ENCODE measurements around the gene GTF2H4.

GTF2H4 gene

GRCh38 chr6:30914854-30915590 lies 7.0 kb downstream of the GTF2H4 start:
- H3K4me3 ChIP-seq (ENCODE audit: insufficient read depth, low read length, poor library complexity, severe bottlenecking) = peak overlapping the region; percentile 71
- H4K20me1 ChIP-seq (ENCODE audit: low read depth, low read length) = no peaks in the 10 kb centered on the region
- TF ChIP-seq, protein P1, sequence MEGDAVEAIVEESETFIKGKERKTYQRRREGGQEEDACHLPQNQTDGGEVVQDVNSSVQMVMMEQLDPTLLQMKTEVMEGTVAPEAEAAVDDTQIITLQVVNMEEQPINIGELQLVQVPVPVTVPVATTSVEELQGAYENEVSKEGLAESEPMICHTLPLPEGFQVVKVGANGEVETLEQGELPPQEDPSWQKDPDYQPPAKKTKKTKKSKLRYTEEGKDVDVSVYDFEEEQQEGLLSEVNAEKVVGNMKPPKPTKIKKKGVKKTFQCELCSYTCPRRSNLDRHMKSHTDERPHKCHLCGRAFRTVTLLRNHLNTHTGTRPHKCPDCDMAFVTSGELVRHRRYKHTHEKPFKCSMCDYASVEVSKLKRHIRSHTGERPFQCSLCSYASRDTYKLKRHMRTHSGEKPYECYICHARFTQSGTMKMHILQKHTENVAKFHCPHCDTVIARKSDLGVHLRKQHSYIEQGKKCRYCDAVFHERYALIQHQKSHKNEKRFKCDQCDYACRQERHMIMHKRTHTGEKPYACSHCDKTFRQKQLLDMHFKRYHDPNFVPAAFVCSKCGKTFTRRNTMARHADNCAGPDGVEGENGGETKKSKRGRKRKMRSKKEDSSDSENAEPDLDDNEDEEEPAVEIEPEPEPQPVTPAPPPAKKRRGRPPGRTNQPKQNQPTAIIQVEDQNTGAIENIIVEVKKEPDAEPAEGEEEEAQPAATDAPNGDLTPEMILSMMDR (IDR thresholded peaks at IDR 0.05; ENCODE audit: insufficient read depth, low read length, poor library complexity, severe bottlenecking) = no peak
- no peak for TF ChIP-seq EZH2phosphoT487 (conservative IDR thresholded peaks at IDR 0.05; ENCODE audit: low read length)
- H3F3A ChIP-seq (ENCODE audit: insufficient read depth) = peaks cover 8% of the 10 kb centered on the region
- peaks cover 4% of the 10 kb centered on the region; the same call in 1 of the 2 replicates for H3K36me3 ChIP-seq (ENCODE audit: low read length)
- H3K79me2 ChIP-seq (ENCODE audit: insufficient read depth, low read length) = 0 out of 2 replicates have a peak, but pooled peaks cover 6% of the 10 kb centered on the region
- peak overlapping the region; percentile 77 for H3K9ac ChIP-seq (ENCODE audit: low read length)
- H3K27me3 ChIP-seq (ENCODE audit: low read length) = no peaks in the 10 kb centered on the region
- peak overlapping the region; percentile 50 for H2AFZ ChIP-seq (ENCODE audit: low read depth, low read length, severe bottlenecking)
- H3K9me2 ChIP-seq (replicated peaks; ENCODE audit: insufficient read depth, low read length) = no peaks in the 10 kb centered on the region
- H3K27ac ChIP-seq (ENCODE audit: low read depth, low read length) = peak overlapping the region; percentile 55
- no peaks in the 10 kb centered on the region for H3K9me3 ChIP-seq (ENCODE audit: insufficient read depth, low read length)
- H3K4me2 ChIP-seq (ENCODE audit: low read depth, low read length, poor library complexity, severe bottlenecking) = peak overlapping the region; percentile 81

DNA sequence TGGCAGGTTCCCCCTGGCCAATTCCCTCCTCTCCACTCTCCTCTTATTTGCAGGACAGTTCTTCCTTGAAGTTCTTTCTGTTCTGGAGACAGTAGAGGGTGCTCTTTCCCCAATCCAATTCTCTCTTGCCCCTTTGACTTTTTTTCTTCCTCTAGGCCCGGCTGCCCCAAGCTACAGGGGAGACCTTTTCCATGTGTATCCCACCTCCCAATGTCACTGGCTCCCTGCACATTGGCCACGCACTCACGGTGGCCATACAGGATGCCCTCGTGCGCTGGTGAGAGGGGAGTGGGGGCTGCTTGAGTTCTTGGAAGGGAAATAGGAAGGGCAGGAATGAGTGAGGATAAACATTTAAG lies 7.6 kb downstream of the GTF2H4 start:
- H2AFZ ChIP-seq (ENCODE audit: low read depth, low read length, severe bottlenecking) = no peak overlapping the region
- H3K27ac ChIP-seq (ENCODE audit: low read depth, low read length) = no peak overlapping the region
- H3K79me2 ChIP-seq (ENCODE audit: insufficient read depth, low read length) = 0 out of 2 replicates have a peak, but pooled peaks cover 5% of the 10 kb centered on the region
- H3K27me3 ChIP-seq (ENCODE audit: low read length) = no peaks in the 10 kb centered on the region
- peak overlapping the region; percentile 77; the same call in 1 of the 2 replicates for H3K9ac ChIP-seq (ENCODE audit: low read length)
- no peaks in the 10 kb centered on the region for H3K9me3 ChIP-seq (ENCODE audit: insufficient read depth, low read length)
- H3K4me3 ChIP-seq (ENCODE audit: insufficient read depth, low read length, poor library complexity, severe bottlenecking) = no peak overlapping the region
- H4K20me1 ChIP-seq (ENCODE audit: low read depth, low read length) = no peaks in the 10 kb centered on the region
- TF ChIP-seq EZH2phosphoT487 (conservative IDR thresholded peaks at IDR 0.05; ENCODE audit: low read length) = no peak
- TF ChIP-seq, protein P1 (IDR thresholded peaks at IDR 0.05; ENCODE audit: insufficient read depth, low read length, poor library complexity, severe bottlenecking) = peak; percentile 83
- peaks cover 4% of the 10 kb centered on the region; the same call in 1 of the 2 replicates for H3K36me3 ChIP-seq (ENCODE audit: low read length)
- H3K9me2 ChIP-seq (replicated peaks; ENCODE audit: insufficient read depth, low read length) = no peaks in the 10 kb centered on the region
- peaks cover 8% of the 10 kb centered on the region for H3F3A ChIP-seq (ENCODE audit: insufficient read depth)
- H3K4me2 ChIP-seq (ENCODE audit: low read depth, low read length, poor library complexity, severe bottlenecking) = peak overlapping the region; percentile 81

GRCh38 chr6:30917041-30917440 lies 9.0 kb downstream of the GTF2H4 start:
- Histone ChIP-seq H3K27ac (ENCODE audit: low read depth, low read length) (no peak overlapping the region), H3K4me3 (ENCODE audit: insufficient read depth, low read length, poor library complexity, severe bottlenecking) (no peak overlapping the region), H2AFZ (ENCODE audit: low read depth, low read length, severe bottlenecking) (no peak overlapping the region), H4K20me1 (ENCODE audit: low read depth, low read length) (no peaks in the 10 kb centered on the region), H3K36me3 (ENCODE audit: low read length) (peaks cover 8% of the 10 kb centered on the region; the same call in 1 of the 2 replicates), H3K27me3 (ENCODE audit: low read length) (no peaks in the 10 kb centered on the region), H3K9me2 (replicated peaks; ENCODE audit: insufficient read depth, low read length) (no peaks in the 10 kb centered on the region), H3K9ac (ENCODE audit: low read length) (no peak overlapping the region), H3K79me2 (ENCODE audit: insufficient read depth, low read length) (0 out of 2 replicates have a peak, but pooled peaks cover 5% of the 10 kb centered on the region), H3K4me2 (ENCODE audit: low read depth, low read length, poor library complexity, severe bottlenecking) (no peak overlapping the region), H3K9me3 (ENCODE audit: insufficient read depth, low read length) (no peaks in the 10 kb centered on the region), H3F3A (ENCODE audit: insufficient read depth) (peaks cover 8% of the 10 kb centered on the region)
- TF ChIP-seq, protein P1 (IDR thresholded peaks at IDR 0.05; ENCODE audit: insufficient read depth, low read length, poor library complexity, severe bottlenecking) = no peak
- no peak for TF ChIP-seq EZH2phosphoT487 (conservative IDR thresholded peaks at IDR 0.05; ENCODE audit: low read length)

Data from SU-DHL-6 (cell line).